NCI-H146 treated with DMSO at 0.1 percent for 48 hours (cell line): Measurements from ENCODE around the gene MIF4GD.
"Not testable (repeated sequence)": the region's sequence is repeated elsewhere in the genome, so short reads cannot be mapped to it uniquely, and the experiment has no call there.

ENCODE experiments used
- DNase-seq: peaks from one replicate; lab custom pipeline; 2025; ENCODE audit not compliant: unreplicated experiment; lab: John Stamatoyannopoulos, UW

The MIF4GD gene, protein sequence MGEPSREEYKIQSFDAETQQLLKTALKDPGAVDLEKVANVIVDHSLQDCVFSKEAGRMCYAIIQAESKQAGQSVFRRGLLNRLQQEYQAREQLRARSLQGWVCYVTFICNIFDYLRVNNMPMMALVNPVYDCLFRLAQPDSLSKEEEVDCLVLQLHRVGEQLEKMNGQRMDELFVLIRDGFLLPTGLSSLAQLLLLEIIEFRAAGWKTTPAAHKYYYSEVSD

DNA sequence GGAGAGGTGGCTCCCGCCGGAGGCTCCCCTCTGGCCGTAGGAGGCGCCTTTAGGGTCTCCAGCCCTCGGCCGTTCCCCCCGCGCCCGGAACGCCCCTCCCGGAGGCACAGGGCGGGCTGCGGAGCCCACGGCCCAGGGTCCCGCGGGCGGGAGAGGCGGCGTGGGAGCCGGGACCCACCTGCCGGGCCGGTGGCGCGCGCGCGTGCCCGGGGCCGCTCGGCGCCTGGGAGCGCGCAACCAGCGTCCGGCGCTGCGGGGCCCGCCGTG lies at the start of gene MIF4GD:
Gene MIF4GD, minus strand, starts transcription at position 266 of the 267 bp plus-strand sequence. CDS start 1,036 bp downstream, outside the sequence.
- no peak for DNase-seq

GRCh38 chr17:75319904-75320691 lies 49.1 kb upstream of the MIF4GD start:
- no peak for DNase-seq

GRCh38 chr17:75318615-75319222 lies 47.7 kb upstream of the MIF4GD start:
- no peak for DNase-seq

DNA sequence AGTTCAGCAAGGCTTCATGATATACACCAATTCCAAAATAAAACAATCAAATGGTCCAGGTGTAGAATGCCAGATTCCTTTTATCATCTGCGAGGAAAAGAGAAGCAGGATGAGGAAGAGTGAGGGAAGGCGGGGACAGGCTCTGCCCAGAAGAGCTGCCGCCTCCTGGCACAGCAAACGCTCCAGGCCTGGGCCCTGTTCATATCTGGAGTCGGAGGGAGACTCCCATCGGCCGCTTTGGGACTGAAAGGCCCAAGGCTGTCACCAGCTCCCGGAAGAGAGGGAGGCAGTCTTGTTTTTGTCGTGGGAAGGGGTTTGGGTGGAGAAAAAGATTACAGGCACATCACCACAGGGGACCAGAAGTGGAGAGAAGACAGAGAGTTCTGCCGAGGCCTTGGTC lies 47.2 kb upstream of the MIF4GD start:
- DNase-seq = no peak

GRCh38 chr17:75317671-75318070 lies 46.6 kb upstream of the MIF4GD start:
- DNase-seq = no peak

GRCh38 chr17:75316253-75316652 lies 45.2 kb upstream of the MIF4GD start:
- no peak for DNase-seq

DNA sequence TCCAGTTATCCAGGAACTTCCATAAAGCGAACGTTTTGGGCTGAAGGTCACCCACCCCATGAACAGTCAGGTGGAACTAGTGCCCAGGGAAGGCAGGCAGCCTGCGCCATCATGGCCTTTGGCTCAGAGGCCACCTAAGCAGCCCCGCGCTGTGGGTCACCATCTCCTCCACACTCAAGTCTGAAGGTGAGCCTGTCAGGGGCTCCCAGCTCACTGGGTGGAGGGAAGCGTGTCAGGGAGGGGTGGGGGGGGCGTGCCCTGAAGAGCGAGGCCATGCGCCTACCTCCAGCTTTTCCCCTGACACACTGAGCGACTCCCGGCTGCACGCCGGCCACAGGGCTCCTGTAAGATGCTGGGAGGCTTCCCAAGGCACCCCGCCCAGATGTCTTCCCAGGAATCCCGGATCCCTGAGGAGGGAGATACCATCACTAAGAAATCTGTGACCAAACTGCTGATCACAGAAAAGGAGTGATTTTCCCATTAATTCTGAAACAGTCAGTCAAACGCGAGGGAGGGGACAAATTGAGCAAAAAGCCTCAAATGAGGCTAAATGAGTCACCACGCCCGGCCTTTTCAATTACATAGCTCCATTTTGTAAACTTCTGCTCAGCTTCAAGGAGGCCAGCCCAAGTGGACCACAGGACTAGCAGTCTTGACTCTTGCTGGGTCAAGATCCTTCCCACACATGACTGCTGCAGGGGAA lies 44.7 kb upstream of the MIF4GD start:
- no peak for DNase-seq

GRCh38 chr17:75313941-75314551 lies 43.0 kb upstream of the MIF4GD start:
- no peak for DNase-seq

DNA sequence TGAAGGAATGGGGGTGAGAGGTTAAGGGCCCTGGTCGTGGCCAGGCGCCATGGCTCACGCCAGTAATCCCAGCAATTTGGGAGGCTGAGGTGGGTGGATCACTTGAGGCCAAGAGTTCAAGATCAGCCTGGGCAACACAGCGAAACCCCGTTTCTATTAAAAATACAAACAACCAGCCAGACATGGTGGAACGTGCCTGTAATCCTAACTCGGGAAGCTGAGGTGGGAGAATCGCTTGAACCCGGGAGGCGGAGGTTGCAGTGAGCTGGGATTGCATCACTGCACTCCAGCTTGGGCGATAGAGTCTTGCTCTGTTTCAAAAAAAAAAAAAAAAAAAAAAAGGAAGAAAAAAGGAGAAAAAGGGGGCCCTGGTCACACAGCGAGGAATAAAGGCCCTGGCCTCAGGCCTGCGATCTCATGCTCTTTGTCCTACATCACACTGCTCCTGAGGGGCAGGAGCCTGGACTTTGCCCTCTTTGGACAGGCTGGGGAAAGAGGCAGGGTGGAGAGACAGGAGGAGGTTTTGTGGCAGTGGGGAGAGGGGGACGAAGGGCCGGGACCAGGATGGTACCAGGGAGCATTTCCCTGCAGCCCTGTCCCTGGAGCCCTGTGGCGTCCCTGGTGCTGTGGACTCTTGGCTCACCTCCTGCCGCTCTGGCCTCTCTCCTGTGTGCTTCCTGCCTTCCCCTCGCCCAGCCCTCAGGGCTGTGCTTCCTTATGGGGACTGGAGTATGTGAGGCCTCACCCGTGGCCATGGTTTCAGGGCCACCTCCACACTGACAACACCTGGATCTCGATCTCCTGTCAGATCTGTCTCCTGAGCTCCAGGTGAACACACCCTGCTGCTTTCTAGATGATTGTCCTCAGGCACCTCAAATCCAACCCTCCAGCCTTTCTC lies 38.0 kb upstream of the MIF4GD start:
- peak; percentile 37 for DNase-seq

- DNase-seq = no peak
These were observed 37.1 kb upstream of the MIF4GD start for GRCh38 chr17:75307957-75308731.

- no peak for DNase-seq
These were observed 30.6 kb upstream of the MIF4GD start for GRCh38 chr17:75301502-75302206.

GRCh38 chr17:75301049-75301448 lies 30.0 kb upstream of the MIF4GD start:
- DNase-seq = no peak

DNA sequence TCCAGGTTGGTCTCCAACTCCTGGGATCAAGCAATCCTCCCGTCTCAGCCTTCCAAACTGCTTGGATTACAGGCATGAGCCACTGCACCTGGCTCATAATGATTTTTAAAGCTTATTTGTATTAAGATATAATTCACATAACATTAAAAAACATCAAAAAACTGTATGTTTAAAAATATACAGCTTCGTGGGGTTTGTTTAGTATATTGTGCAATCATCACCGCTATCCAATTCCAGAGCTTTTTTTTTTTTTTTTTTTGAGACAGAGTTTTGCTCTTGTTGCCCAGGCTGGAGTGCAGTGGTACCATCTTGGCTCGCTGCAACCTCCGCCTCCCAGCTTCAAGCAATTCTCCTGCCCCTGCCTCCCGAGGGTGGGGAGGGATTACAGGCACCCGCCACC lies 29.2 kb upstream of the MIF4GD start:
- DNase-seq = no peak

DNA sequence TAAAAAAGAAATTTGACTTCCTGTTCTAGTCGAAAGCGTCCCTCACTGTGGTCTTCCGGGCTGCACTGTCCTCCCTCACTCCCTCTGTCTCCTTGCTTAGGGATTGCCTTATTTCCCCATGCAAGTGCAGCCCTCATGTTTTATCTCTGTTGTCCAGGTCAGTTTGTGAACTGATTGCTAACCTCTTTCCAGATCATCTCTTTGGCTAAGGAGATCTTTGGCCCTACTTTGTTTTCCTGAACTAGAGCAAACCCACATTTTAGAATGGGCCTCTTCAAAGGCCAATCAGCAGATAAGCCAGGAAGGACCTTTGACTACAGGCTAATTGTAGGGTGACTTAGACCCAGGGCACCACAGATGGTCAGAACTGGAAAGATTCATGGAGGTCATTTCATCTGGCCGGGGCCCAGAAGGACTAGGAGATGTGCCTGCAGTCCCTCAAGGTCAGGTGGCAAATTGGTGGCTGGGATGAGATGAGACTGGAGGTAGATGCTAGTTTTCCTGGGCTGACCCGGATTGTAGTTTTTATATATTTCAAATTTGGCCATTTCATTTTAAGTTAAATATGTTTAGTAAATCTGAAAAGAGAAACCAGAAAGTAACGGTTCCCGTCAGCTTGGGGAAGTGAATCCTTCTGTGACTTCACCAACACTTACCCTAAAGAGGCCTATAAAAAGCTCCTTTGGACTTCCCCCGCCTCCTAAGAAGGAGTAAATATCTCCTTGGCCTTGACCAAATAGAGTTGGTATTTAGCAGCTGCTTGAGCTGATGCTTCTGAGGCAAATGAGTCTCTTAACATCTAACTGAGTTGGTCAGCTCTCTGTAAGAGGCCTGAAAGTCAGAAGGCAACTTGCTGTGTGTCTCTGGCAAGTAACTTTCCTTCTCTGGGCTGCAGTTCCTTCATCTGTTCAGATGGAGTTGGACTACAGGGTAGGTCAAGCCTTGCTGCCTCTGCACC lies 24.4 kb upstream of the MIF4GD start:
- no peak for DNase-seq

- DNase-seq = not testable (repeated sequence)
These were observed 21.9 kb upstream of the MIF4GD start for GRCh38 chr17:75292810-75293448.

GRCh38 chr17:75289832-75290337 lies 18.9 kb upstream of the MIF4GD start:
- DNase-seq = no peak
